ENCODE measurements around the gene CUL3. TPM values are rescaled to one million over a fixed set of nuclear protein-coding genes. Genes with fewer than 3 reads are reported as not detected.

Gene CUL3
- total and polyA plus RNA-seq, 10 of the 15 experiments (the other 5 are each of a cell fraction or from before 2014, with no cell fraction given): 22.0 to 95.4 (median 53.4) TPM

DNA sequence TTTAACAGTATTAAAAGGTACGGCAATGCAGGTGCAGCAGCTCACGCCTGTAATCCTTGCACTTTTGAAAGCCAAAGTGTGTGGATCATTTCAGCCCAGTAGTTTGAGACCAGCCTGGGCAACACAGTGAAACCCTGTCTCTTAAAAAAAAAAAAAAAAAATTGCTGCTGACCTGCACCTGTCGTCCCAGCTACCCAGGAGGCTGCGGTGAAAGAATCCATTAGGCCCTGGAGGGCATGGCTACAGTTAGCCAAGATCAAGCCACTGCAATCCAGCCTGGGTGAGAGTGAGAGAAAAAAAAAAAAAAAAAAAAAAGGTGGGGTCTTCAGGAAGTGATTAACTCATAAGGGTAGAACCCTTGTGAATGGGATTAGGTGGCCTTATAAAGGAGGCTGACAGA is 12.8 kb downstream of the CUL3 start:
- Histone ChIP-seq H3K4me2 (ENCODE audit: control insufficient read depth, insufficient read depth) (no peak overlapping the region; the same call in 1 of the 2 replicates), H3K79me2 (ENCODE audit: control insufficient read depth, insufficient read depth, low read length) (peaks cover 96% of the 10 kb centered on the region), H3K4me3 (no peak overlapping the region), H3K36me3 (ENCODE audit: control insufficient read depth in 2 of 2, insufficient read depth in 2 of 2, low read length in 1 of 2) (no peaks in the 10 kb centered on the region; a peak in 2 of 4 replicates), H3K9me3 (replicated peaks; ENCODE audit: control insufficient read depth, insufficient read depth, low read length) (peaks cover 4% of the 10 kb centered on the region; the same call in 2 of the 3 replicates), H3K27ac (ENCODE audit: control insufficient read depth, insufficient read depth) (no peak overlapping the region), H2AFZ (ENCODE audit: control insufficient read depth, low read depth, low read length) (no peak overlapping the region), H3K4me1 (ENCODE audit: control insufficient read depth, insufficient read depth, low read length) (peaks cover 24% of the 10 kb centered on the region), H3K9ac (ENCODE audit: control insufficient read depth, insufficient read depth, low read length) (no peak overlapping the region), H3K27me3 (replicated peaks in 1 of 2; ENCODE audit: control insufficient read depth in 2 of 2, insufficient read depth in 2 of 2, low read length in 1 of 2) (no peaks in the 10 kb centered on the region), H4K20me1 (ENCODE audit: control insufficient read depth, insufficient read depth) (peaks cover 6% of the 10 kb centered on the region; the same call in 1 of the 2 replicates)
- in situ Hi-C loops (cut with MboI) (no loop called here), intact Hi-C loops (cut with micrococcal nuclease; ENCODE audit: unreplicated experiment) (no loop called here)
- ATAC-seq (no peak), DNase-seq (ENCODE audit: low read depth, low spot score) (no peak), FAIRE-seq (no peak)
- WGBS (ENCODE audit: insufficient coverage, insufficient replicate concordance, low lambda C conversion rate, missing lambda C conversion rate): 83% methylated on average over 4 of the region's 4 CpGs
- no TSS peak for BruUV-seq (replicated peaks)
- RAD21 ChIA-PET (ENCODE audit: unreplicated experiment): interaction anchor here (1.1 to 5.0 kb wide), 7 partner anchors 11 to 78 kb away, joined by 3 to 29 read pairs (median 4); partner anchors contain the start of gene CUL3
- CTCF ChIA-PET: interaction anchor here (0.6 to 1.1 kb wide), 2 partner anchors 73 to 411 kb away, joined by 3 read pairs; no protein-coding TSS in a partner anchor
- SMC1A ChIA-PET (ENCODE audit: uncharacterized antibody, unreplicated experiment): interaction anchor here (0.7 to 8.4 kb wide), 9 partner anchors 7 to 138 kb away, joined by 3 to 95 read pairs (median 4); no protein-coding TSS in a partner anchor
- TF ChIP-seq, protein P1, sequence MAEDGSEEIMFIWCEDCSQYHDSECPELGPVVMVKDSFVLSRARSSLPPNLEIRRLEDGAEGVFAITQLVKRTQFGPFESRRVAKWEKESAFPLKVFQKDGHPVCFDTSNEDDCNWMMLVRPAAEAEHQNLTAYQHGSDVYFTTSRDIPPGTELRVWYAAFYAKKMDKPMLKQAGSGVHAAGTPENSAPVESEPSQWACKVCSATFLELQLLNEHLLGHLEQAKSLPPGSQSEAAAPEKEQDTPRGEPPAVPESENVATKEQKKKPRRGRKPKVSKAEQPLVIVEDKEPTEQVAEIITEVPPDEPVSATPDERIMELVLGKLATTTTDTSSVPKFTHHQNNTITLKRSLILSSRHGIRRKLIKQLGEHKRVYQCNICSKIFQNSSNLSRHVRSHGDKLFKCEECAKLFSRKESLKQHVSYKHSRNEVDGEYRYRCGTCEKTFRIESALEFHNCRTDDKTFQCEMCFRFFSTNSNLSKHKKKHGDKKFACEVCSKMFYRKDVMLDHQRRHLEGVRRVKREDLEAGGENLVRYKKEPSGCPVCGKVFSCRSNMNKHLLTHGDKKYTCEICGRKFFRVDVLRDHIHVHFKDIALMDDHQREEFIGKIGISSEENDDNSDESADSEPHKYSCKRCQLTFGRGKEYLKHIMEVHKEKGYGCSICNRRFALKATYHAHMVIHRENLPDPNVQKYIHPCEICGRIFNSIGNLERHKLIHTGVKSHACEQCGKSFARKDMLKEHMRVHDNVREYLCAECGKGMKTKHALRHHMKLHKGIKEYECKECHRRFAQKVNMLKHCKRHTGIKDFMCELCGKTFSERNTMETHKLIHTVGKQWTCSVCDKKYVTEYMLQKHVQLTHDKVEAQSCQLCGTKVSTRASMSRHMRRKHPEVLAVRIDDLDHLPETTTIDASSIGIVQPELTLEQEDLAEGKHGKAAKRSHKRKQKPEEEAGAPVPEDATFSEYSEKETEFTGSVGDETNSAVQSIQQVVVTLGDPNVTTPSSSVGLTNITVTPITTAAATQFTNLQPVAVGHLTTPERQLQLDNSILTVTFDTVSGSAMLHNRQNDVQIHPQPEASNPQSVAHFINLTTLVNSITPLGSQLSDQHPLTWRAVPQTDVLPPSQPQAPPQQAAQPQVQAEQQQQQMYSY (CRISPR knock-in tag; IDR thresholded peaks at IDR 0.05): no peak
- TF ChIP-seq BACH1 (IDR thresholded peaks at IDR 0.05; ENCODE audit: borderline replicate concordance) (no peak), SMAD5 (IDR thresholded peaks at IDR 0.05; ENCODE audit: low read depth) (no peak), ZNF622 (IDR thresholded peaks at IDR 0.05) (no peak)
- TF ChIP-seq, protein P2, sequence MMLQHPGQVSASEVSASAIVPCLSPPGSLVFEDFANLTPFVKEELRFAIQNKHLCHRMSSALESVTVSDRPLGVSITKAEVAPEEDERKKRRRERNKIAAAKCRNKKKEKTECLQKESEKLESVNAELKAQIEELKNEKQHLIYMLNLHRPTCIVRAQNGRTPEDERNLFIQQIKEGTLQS (IDR thresholded peaks at IDR 0.05; ENCODE audit: borderline replicate concordance, extremely low read depth, low read depth, low read length): no peak
- POLR2A ChIA-PET: interaction anchor here (0.9 to 1.1 kb wide), 5 partner anchors 11 to 52 kb away, joined by 3 to 5 read pairs (median 3); partner anchors contain the start of gene CUL3

All from GM12878 (cell line).